SK-N-MC (cell line): ENCODE results near the gene UQCRQ.

Source experiments
- DNase-seq: peaks from one replicate; pipeline ENCODE4 v3.0.0-alpha.2; 2011; ENCODE audit warnings: low read depth, low spot score
- H3K27ac ChIP-seq: fragments of 200-600 bp; sonication (generic); 2 replicates; pipeline ENCODE4 v1.5.1; 2016; ENCODE audit warnings: mixed run types
- H3K36me3 ChIP-seq: fragments of 200-600 bp; sonication (generic); 2 replicates; pipeline ENCODE4 v1.6.1; 2017; ENCODE audit warnings: antibody characterized with exemption, low read length, mixed read lengths; ENCODE audit not compliant: insufficient read depth
- H3K4me3 ChIP-seq: fragments of 200-600 bp; sonication (generic); 2 replicates; pipeline ENCODE4 v1.5.1; 2016
- H3K9ac ChIP-seq: fragments of 200-600 bp; sonication (generic); 2 replicates; pipeline ENCODE4 v1.8.0; 2017; ENCODE audit warnings: mixed run types, mixed read lengths; ENCODE audit not compliant: insufficient read length
- H3K9me3 ChIP-seq: fragments of 200-600 bp; sonication (generic); 2 replicates; pipeline ENCODE4 v1.6.1; 2017; ENCODE audit warnings: low read depth, mild to moderate bottlenecking, antibody characterized with exemption, low read length, moderate library complexity, mixed read lengths
- EZH2 ChIP-seq: fragments of 200-600 bp; sonication (generic); IDR thresholded peaks from one replicate; pipeline ENCODE4 v1.6.1; 2017; ENCODE audit warnings: antibody characterized with exemption
- FOXP2 ChIP-seq: optimal IDR thresholded peaks from 2 replicates; pipeline ENCODE3; 2011; ENCODE audit warnings: mild to moderate bottlenecking, moderate library complexity; ENCODE audit not compliant: insufficient read depth; ENCODE audit errors: extremely low read length, control extremely low read depth
- POLR2AphosphoS5 ChIP-seq: IDR thresholded peaks from 2 replicates; pipeline ENCODE4 v1.6.1; 2012; ENCODE audit warnings: mild to moderate bottlenecking, low read depth, low read length, borderline replicate concordance

UQCRQ gene

GRCh38 chr5:132870801-132871200 is 4.4 kb downstream of the UQCRQ start:
- peaks cover 46% of the 10 kb centered on the region for H3K36me3 ChIP-seq
- no peak for DNase-seq
- H3K4me3 ChIP-seq: no peak overlapping the region
- H3K27ac ChIP-seq: no peak overlapping the region
- H3K9me3 ChIP-seq: no peaks in the 10 kb centered on the region
- no peak overlapping the region for H3K9ac ChIP-seq
- no peak for TF ChIP-seq FOXP2
- no peak for TF ChIP-seq EZH2
- TF ChIP-seq POLR2AphosphoS5: no peak

GRCh38 chr5:132871459-132872284 is 5.2 kb downstream of the UQCRQ start:
- peaks cover 51% of the 10 kb centered on the region for H3K36me3 ChIP-seq
- H3K4me3 ChIP-seq: no peak overlapping the region
- no peak overlapping the region for H3K9ac ChIP-seq
- H3K27ac ChIP-seq: no peak overlapping the region; the same call in 1 of the 2 replicates
- DNase-seq: no peak
- no peaks in the 10 kb centered on the region for H3K9me3 ChIP-seq
- TF ChIP-seq EZH2 (no peak), POLR2AphosphoS5 (no peak), FOXP2 (no peak)

GRCh38 chr5:132872788-132873118 is 6.3 kb downstream of the UQCRQ start:
- no peak overlapping the region for H3K9ac ChIP-seq
- H3K27ac ChIP-seq: no peak overlapping the region
- no peak for TF ChIP-seq POLR2AphosphoS5
- no peak for TF ChIP-seq EZH2
- no peak for TF ChIP-seq FOXP2
- H3K4me3 ChIP-seq: no peak overlapping the region
- peaks cover 56% of the 10 kb centered on the region for H3K36me3 ChIP-seq
- no peaks in the 10 kb centered on the region for H3K9me3 ChIP-seq
- DNase-seq: no peak

GRCh38 chr5:132873119-132873929 is 6.9 kb downstream of the UQCRQ start, which contains the start of gene LEAP2:
Gene LEAP2, plus strand, starts transcription at chr5:132873668. Its CDS starts 27 bp downstream, at chr5:132873695.
- Histone ChIP-seq H3K4me3 (no peak within 1 kb of the TSS), H3K9ac (no peak within 1 kb of the TSS), H3K36me3 (peaks cover 56% of the 10 kb centered on the region), H3K27ac (no peak within 1 kb of the TSS), H3K9me3 (no peaks in the 10 kb centered on the region)
- no peak; the same call in 1 of the 2 replicates for TF ChIP-seq POLR2AphosphoS5
- no peak for TF ChIP-seq FOXP2
- no peak for TF ChIP-seq EZH2
- no peak for DNase-seq

- Histone ChIP-seq H3K9ac (no peak overlapping the region), H3K4me3 (no peak overlapping the region), H3K36me3 (peaks cover 56% of the 10 kb centered on the region), H3K27ac (no peak overlapping the region), H3K9me3 (no peaks in the 10 kb centered on the region)
- no peak for DNase-seq
- TF ChIP-seq POLR2AphosphoS5: no peak
- TF ChIP-seq FOXP2: no peak
- TF ChIP-seq EZH2: no peak
These were observed 7.5 kb downstream of the UQCRQ start for GRCh38 chr5:132873930-132874271.

GRCh38 chr5:132876020-132876759 is 9.7 kb downstream of the UQCRQ start:
- no peak overlapping the region for H3K4me3 ChIP-seq
- H3K27ac ChIP-seq: no peak overlapping the region
- TF ChIP-seq EZH2 (no peak), FOXP2 (no peak), POLR2AphosphoS5 (no peak)
- peaks cover 59% of the 10 kb centered on the region for H3K36me3 ChIP-seq
- no peaks in the 10 kb centered on the region for H3K9me3 ChIP-seq
- H3K9ac ChIP-seq: no peak overlapping the region
- DNase-seq: no peak

- Histone ChIP-seq H3K36me3 (peaks cover 62% of the 10 kb centered on the region), H3K9ac (no peak overlapping the region)
These were observed 11.0 kb downstream of the UQCRQ start for GRCh38 chr5:132877466-132877865.

GRCh38 chr5:132877938-132878337 is 11.5 kb downstream of the UQCRQ start:
- H3K9ac ChIP-seq: no peak overlapping the region
- no peak overlapping the region for H3K4me3 ChIP-seq
- H3K9me3 ChIP-seq: no peaks in the 10 kb centered on the region
- TF ChIP-seq EZH2: no peak
- no peak for TF ChIP-seq FOXP2
- TF ChIP-seq POLR2AphosphoS5: no peak
- no peak overlapping the region for H3K27ac ChIP-seq
- H3K36me3 ChIP-seq: peaks cover 61% of the 10 kb centered on the region
- DNase-seq: no peak

More at GRCh38 chr5:132877466-132877865, 11.0 kb downstream of the UQCRQ start:
- no peaks in the 10 kb centered on the region for H3K9me3 ChIP-seq
- no peak overlapping the region for H3K4me3 ChIP-seq
- TF ChIP-seq POLR2AphosphoS5 (no peak), EZH2 (no peak), FOXP2 (no peak)
- no peak for DNase-seq
- H3K27ac ChIP-seq: no peak overlapping the region
